ENCODE data around the gene UGT1A6.

The UGT1A6 gene

GRCh38 chr2:233795735-233796171 lies 103.1 kb downstream of the UGT1A6 start:
- no peak for DNase-seq (ENCODE audit: low read depth, low spot score)
- no peak overlapping the region for H3K27ac ChIP-seq

GRCh38 chr2:233796254-233796653 lies 103.6 kb downstream of the UGT1A6 start:
- DNase-seq (ENCODE audit: low read depth, low spot score) = no peak
- H3K27ac ChIP-seq = no peak overlapping the region

- H3K27ac ChIP-seq = no peak overlapping the region
- no peak for DNase-seq (ENCODE audit: low read depth, low spot score)
Measured at GRCh38 chr2:233798335-233799086, 105.8 kb downstream of the UGT1A6 start.

GRCh38 chr2:233799087-233799665 lies 106.5 kb downstream of the UGT1A6 start:
- no peak for DNase-seq (ENCODE audit: low read depth, low spot score)
- H3K27ac ChIP-seq = no peak overlapping the region

- H3K27ac ChIP-seq = no peak overlapping the region
- no peak for DNase-seq (ENCODE audit: low read depth, low spot score)
Measured at GRCh38 chr2:233799716-233800115, 107.0 kb downstream of the UGT1A6 start.

- H3K27ac ChIP-seq = no peak overlapping the region
- DNase-seq (ENCODE audit: low read depth, low spot score) = no peak
Measured at GRCh38 chr2:233800208-233800607, 107.5 kb downstream of the UGT1A6 start.

GRCh38 chr2:233801357-233802131 lies 108.9 kb downstream of the UGT1A6 start:
- H3K27ac ChIP-seq = no peak overlapping the region
- DNase-seq (ENCODE audit: low read depth, low spot score) = no peak

- DNase-seq (ENCODE audit: low read depth, low spot score) = no peak
Measured at GRCh38 chr2:233802132-233802815, 109.6 kb downstream of the UGT1A6 start.

GRCh38 chr2:233803292-233803911 lies 110.7 kb downstream of the UGT1A6 start:
- no peak for DNase-seq (ENCODE audit: low read depth, low spot score)
- no peak overlapping the region for H3K27ac ChIP-seq

More at GRCh38 chr2:233802132-233802815, 109.6 kb downstream of the UGT1A6 start:
- no peak overlapping the region for H3K27ac ChIP-seq

GRCh38 chr2:233803994-233804393 lies 111.3 kb downstream of the UGT1A6 start:
- H3K27ac ChIP-seq = no peak overlapping the region
- no peak for DNase-seq (ENCODE audit: low read depth, low spot score)

GRCh38 chr2:233807215-233807865 lies 114.7 kb downstream of the UGT1A6 start:
- H3K27ac ChIP-seq = no peak overlapping the region
- no peak for DNase-seq (ENCODE audit: low read depth, low spot score)

- DNase-seq (ENCODE audit: low read depth, low spot score) = no peak
- no peak overlapping the region for H3K27ac ChIP-seq
Measured at GRCh38 chr2:233807966-233808935, 115.6 kb downstream of the UGT1A6 start.

- DNase-seq (ENCODE audit: low read depth, low spot score) = no peak
- no peak overlapping the region for H3K27ac ChIP-seq
Measured at GRCh38 chr2:233810385-233810784, 117.7 kb downstream of the UGT1A6 start.

GRCh38 chr2:233811087-233811486 lies 118.4 kb downstream of the UGT1A6 start:
- no peak for DNase-seq (ENCODE audit: low read depth, low spot score)
- H3K27ac ChIP-seq = no peak overlapping the region

GRCh38 chr2:233811732-233812131 lies 119.0 kb downstream of the UGT1A6 start:
- H3K27ac ChIP-seq = no peak overlapping the region
- no peak for DNase-seq (ENCODE audit: low read depth, low spot score)

GRCh38 chr2:233813236-233814055 lies 120.8 kb downstream of the UGT1A6 start:
- DNase-seq (ENCODE audit: low read depth, low spot score) = no peak
- H3K27ac ChIP-seq = no peak overlapping the region

- H3K27ac ChIP-seq = no peak overlapping the region
- no peak for DNase-seq (ENCODE audit: low read depth, low spot score)
Measured at GRCh38 chr2:233814056-233814835, 121.6 kb downstream of the UGT1A6 start.

Data from epithelial cell of prostate (primary cell).